ENCODE data around the gene CGA.

- TF ChIP-seq POLR2A (IDR thresholded peaks at IDR 0.05): no peak
- no peak for TF ChIP-seq CTCF (IDR thresholded peaks at IDR 0.05)
- no peak for TF ChIP-seq POLR2AphosphoS5 (IDR thresholded peaks at IDR 0.05; ENCODE audit: insufficient read depth in 1 of 2, low read depth in 1 of 2)
These were observed 1.7 kb downstream of the CGA start for GRCh38 chr6:87093199-87093598.
